HG03558 (cell line): Measurements from ENCODE around the gene RRP1.

Experiments
- ATAC-seq: cut with Tn5 transposase; IDR thresholded peaks from one replicate; pipeline ENCODE4 v1.9.1; 2021; ENCODE audit warnings: moderate number of reproducible peaks; ENCODE audit not compliant: unreplicated experiment; ENCODE audit errors: extremely low read depth

Gene RRP1

DNA sequence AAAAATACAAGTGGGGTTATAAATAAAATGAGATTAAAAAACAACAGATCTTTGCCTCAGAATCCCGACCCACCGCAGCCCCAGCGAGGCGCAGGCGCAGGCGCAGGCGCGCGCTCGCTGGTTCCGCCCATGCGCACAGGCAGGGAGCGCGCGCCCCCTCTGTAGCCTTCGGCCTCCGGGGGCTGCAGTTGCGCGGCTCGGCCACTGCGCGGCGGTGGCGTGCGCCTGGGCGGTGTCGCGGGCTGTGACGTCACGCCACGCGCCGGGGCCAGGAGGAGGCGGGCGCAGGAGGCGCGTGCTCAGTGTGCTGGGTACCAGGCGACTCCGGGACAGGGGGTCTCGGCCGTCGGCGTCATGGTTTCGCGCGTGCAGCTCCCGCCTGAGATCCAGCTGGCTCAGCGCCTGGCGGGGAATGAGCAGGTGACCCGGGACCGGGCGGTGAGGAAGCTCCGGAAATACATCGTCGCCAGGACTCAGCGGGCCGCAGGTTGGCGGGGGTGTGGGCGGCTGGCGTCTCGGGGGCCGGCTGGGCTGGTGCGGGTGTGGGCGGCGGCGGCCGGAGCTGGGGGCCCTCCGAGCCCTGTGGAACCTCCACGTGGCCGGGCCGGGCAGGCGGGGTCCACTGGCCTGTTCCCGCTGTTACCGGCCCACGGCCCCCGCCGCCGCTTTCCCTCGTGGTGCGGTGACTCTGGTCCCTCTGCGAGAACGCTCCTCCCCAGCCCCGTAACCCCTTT lies at the start of gene RRP1:
Gene RRP1, plus strand, starts transcription at position 302 of the 734 bp plus-strand sequence. Its CDS starts 53 bp downstream, at position 355.
- ATAC-seq: no peak

DNA sequence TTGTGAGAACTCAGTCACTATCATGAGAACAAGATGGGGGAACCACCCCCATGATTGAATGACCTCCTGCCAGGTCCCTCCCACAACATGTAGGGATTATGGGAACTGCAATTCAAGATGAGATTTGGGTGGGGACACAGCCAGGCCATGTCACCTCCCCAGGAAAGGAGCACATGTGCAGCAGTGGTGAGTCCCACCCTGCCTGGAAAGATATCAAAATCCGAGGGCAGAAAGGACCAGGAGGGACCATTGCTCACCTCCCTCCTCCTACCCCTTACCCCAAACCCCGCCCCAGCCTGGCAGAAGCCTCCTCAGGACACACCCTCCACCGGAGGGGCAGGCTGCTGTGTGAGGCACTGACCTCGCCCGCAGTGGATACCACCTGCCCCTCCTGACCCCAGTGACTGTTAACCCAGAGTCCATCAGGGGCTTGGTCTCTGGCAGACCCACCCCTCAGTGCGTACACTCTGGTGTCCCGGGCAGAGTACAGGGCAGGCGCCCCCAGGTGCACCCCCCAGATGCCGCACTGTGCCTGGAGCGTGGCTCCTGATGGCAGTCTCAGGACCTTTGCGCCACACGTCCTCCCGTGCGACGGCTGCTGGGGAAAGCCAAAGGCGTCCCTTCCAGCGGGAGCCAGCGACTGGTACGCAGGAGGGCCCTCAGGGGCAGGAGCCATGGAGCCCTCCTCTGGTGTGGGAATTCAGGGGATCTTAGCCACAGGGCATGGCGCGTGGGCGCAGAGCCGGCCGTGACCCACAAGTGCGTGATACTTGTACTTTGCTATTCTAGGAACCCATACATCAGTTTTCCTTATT lies 49.5 kb upstream of the RRP1 start:
- ATAC-seq: no peak

DNA sequence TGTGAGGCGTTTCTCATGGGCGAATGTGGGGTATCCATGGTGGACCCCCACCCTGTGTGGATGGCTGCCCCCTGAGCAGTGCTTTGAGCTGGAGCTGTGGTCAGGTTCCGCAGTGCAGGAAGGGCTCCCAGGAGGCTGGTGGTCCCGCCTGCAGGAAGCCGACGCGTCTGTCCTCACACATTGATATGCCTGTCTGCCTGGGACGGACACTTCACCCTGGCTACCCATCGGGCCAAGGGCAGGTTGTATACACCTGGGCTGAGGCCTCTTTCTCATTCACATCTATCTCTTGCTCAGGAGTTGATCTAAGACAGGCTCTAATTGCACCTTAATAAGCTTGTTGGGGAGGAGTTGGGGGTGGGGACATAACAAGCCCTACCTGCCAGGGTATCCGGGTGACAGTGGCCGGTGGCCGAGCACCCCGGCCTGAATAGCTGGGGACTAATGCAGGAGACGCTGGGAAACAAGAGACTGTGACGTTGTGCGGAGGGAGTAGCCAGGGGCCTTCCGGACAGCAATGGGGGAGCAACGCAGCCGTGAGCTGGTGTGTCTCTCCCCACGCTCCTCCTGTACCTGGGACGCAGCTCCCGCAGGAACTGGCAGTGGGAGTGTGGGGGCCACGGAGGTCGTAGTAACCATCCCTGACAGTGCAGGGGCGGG lies 48.8 kb upstream of the RRP1 start:
- no peak for ATAC-seq

DNA sequence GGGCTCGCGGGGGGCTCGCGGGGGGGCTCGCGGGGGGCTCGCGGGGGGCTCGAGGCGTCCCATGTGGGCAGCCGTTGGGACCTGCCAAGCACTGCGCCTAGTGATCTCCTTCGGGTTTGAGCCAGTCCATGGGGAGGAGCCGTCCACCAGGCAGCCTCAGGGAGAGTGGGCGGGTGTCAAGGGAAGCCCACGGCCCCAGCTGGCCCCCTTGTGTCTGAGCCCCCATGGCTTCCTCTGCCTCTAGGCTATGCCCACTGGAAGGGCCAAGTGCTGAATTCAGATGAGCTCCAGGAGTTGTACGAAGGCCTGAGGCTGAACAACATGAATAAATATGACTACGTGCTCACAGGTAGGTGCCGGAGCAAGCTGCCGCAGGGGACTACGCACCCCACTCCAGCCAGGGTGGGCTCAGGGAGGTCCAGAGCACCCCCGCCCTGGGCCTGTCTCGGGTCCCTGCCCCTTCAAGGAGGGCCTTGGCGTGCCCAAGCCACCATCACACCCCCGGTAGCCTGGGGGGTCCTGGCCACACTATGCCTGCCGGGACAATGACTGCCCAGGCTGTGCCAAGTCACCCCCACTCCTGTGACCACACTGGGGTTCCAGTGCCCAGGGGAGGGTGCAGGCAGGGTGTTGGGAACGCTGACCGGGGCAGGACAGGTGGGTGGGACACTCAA lies 47.8 kb upstream of the RRP1 start:
- no peak for ATAC-seq

- no peak for ATAC-seq
Measured at GRCh38 chr21:43743947-43744346, 45.4 kb upstream of the RRP1 start.

DNA sequence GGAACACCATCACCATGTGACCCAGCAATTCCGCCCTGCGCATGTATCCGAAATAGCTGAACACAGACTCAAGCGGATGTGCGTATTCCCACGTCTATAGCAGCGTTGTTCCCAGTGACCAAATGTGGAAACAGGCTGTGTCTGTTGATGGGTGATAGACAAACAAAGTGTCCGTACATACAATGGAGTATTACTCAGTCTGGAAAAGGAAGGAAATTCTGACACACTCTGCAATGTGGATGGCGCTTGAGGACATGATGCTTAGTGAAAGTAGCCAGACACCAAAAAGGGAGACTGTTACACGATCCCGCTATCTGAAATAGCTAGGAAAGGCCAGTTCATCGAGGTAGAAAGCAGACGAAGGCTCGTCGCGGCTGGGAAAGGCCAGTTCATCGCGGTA lies 44.7 kb upstream of the RRP1 start:
- ATAC-seq: no peak

DNA sequence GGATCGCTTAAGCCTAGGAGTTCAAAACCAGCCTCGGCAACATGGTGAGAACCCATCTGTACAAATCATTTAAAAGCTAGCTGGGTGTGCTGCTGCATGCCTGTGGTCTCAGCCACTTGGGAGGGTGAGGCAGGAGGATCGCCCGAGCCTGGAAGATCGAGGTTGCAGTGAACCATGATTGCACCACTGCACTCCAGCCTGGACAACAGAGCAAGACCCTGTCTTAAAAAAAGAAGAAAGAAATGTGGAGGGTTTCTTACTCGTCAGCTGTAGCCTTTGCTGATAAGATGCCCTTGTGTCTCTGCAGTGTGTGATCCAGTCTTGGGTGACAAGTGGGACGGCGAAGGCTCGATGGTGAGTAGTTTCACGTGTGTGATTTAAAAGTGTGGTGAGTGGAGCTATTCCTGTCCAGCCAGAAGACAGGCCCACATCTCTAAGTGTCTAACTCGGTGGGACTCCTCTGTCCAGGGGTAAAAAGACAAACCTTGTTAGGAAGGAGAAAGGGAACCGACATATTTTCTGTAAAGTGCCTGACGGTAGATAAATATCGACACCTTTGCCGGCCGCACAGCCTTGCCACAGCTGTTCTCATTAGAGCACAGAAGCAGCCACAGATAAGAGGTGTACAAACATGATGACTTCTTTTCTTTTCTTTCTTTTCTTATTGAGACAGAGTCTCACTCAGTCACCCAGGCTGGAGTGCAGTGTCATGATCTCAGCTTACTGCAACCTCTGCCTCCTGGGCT lies 43.4 kb upstream of the RRP1 start:
- no peak for ATAC-seq

- no peak for ATAC-seq
Measured at GRCh38 chr21:43748622-43749021, 40.8 kb upstream of the RRP1 start.

- ATAC-seq: no peak
Measured at GRCh38 chr21:43749651-43750262, 39.6 kb upstream of the RRP1 start.

GRCh38 chr21:43750339-43751033 lies 38.9 kb upstream of the RRP1 start:
- no peak for ATAC-seq

GRCh38 chr21:43751955-43752591 lies 37.3 kb upstream of the RRP1 start:
- ATAC-seq: no peak

- ATAC-seq: no peak
Measured at GRCh38 chr21:43752758-43753438, 36.5 kb upstream of the RRP1 start.

DNA sequence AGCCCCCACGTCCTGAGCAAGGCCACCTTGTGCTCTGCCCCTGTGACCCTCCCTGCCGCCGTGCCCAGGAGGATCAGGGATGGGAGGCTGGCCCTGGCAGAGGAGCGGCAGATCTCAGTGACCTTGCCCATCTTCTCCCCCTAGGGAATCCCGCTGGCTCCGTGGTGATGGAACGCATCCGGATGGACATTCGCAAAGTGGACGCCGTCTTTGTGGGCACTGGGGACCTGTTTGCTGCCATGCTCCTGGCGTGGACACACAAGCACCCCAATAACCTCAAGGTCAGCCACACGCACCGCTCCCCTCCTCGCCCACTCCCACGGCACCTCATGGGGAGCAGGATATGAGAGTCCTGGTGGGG lies 36.0 kb upstream of the RRP1 start:
- ATAC-seq: no peak

DNA sequence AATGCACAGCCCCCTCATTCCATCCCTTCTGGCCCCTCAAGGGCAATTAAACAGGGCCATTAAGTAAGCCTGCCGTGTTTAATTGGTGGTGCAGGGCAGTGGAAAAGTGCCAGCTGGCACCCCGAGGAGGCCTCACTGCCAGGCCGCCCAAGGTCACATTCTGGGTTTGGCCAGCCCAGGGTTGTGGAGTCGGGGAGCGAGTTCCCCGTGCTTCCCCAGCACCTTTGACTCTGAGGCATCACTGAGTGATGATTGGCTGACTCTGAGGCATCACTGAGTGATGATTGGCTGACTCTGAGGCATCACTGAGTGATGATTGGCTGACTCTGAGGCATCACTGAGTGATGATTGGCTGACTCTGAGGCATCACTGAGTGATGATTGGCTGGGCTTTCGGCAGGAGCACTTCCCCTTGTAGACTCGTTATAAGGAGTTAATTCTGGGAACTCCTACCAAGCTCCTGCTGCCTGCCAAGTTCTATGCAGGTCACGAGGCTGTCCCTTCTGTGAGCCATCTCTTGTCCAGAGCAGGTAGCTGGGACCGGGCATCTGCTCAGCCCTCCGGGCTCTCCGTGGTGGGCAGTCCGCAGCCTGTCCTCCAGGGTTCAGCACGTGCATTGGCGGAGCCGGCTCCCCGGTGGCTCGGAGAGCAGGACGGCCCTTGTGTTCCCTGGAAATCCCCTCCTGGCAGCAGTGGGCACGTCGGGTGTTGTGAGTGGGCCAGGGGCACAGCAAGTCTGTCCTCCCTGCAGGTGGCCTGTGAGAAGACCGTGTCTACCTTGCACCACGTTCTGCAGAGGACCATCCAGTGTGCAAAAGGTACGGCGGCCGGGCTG lies 34.2 kb upstream of the RRP1 start:
- no peak for ATAC-seq

- no peak for ATAC-seq
Measured at GRCh38 chr21:43755820-43756594, 33.4 kb upstream of the RRP1 start.

GRCh38 chr21:43757601-43758000 lies 31.8 kb upstream of the RRP1 start:
- ATAC-seq: no peak
